Measurements from ENCODE around the gene PIGB.

- TF ChIP-seq CTCF (optimal IDR thresholded peaks at IDR 0.05 in 1 of 3, IDR thresholded peaks at IDR 0.05 in 1 of 3, conservative IDR thresholded peaks at IDR 0.05 in 1 of 3; ENCODE audit: extremely low read depth in 1 of 3, insufficient read depth in 2 of 3, low read length in 3 of 3) (no peak), EZH2 (IDR thresholded peaks at IDR 0.05; ENCODE audit: low read length) (no peak)
Observed at GRCh38 chr15:55402707-55403106, 83.7 kb downstream of the PIGB start.
